PFSK-1 (cell line): ENCODE results near the gene SDHAF1.

Experiments
- FOXP2 ChIP-seq: optimal IDR thresholded peaks from 2 replicates; pipeline ENCODE3; 2011; ENCODE audit warnings: borderline replicate concordance, control low read depth, inconsistent platforms; ENCODE audit not compliant: insufficient read depth; ENCODE audit errors: extremely low read length, extremely low read depth
- POLR2AphosphoS5 ChIP-seq: IDR thresholded peaks from 2 replicates; pipeline ENCODE4 v1.6.1; 2012; ENCODE audit warnings: low read depth, mild to moderate bottlenecking, control low read depth, low read length, moderate library complexity
- REST ChIP-seq, 2 experiments: IDR thresholded peaks; 2 replicates each; pipeline versions ENCODE4 v1.6.1 to v1.8.0; 2011 to 2012; ENCODE audit warnings: low read depth in 2 of 2, low read length in 2 of 2, control low read depth in 1 of 2, inconsistent platforms in 1 of 2, mild to moderate bottlenecking in 1 of 2, moderate library complexity in 1 of 2; ENCODE audit not compliant: insufficient read depth in 1 of 2
- SIN3A ChIP-seq: IDR thresholded peaks from 2 replicates; pipeline ENCODE4 v1.6.1; 2012; ENCODE audit warnings: mild to moderate bottlenecking, low read length, moderate library complexity, borderline replicate concordance; ENCODE audit not compliant: insufficient read depth
- TAF1 ChIP-seq: IDR thresholded peaks from 2 replicates; pipeline ENCODE4 v1.6.1; 2012; ENCODE audit warnings: low read length, control low read depth, borderline replicate concordance; ENCODE audit not compliant: insufficient read depth

- no peak for TF ChIP-seq REST (IDR thresholded peaks at IDR 0.05; ENCODE audit: insufficient read depth in 1 of 2, low read depth in 2 of 2, low read length in 2 of 2)
- no peak for TF ChIP-seq SIN3A
- no peak for TF ChIP-seq POLR2AphosphoS5
- TF ChIP-seq FOXP2, result no peak
- no peak for TF ChIP-seq TAF1
Measured at GRCh38 chr19:35946203-35946602, 48.8 kb upstream of the SDHAF1 start.
